GM12891 (cell line): ENCODE data around the gene FSTL4.

Experiments used
- POLR2A ChIP-seq: IDR thresholded peaks from 2 replicates; pipeline ENCODE4 v1.6.1; 2011; ENCODE audit warnings: low read depth, low read length, control low read depth
- POLR2AphosphoS5 ChIP-seq: IDR thresholded peaks from 2 replicates; pipeline ENCODE4 v1.6.1; 2011; ENCODE audit warnings: low read depth, low read length, control low read depth

- TF ChIP-seq POLR2A (no peak), POLR2AphosphoS5 (no peak)
Observed at GRCh38 chr5:133544346-133544745, 68.0 kb downstream of the FSTL4 start.
